Activated T-cell treated with anti-CD3 and anti-CD28 coated beads for 4 hours (primary cell): ENCODE measurements around the gene ETHE1.

ENCODE experiments used
- DNase-seq: peaks from one replicate; pipeline ENCODE4 v3.0.0-alpha.2; 2020

The ETHE1 gene

GRCh38 chr19:43486412-43486811 lies 40.6 kb downstream of the ETHE1 start:
- no peak for DNase-seq

- no peak for DNase-seq
Observed at GRCh38 chr19:43485951-43486350, 41.0 kb downstream of the ETHE1 start.

GRCh38 chr19:43483281-43483680 lies 43.7 kb downstream of the ETHE1 start:
- DNase-seq, result no peak

- DNase-seq, result no peak
Observed at GRCh38 chr19:43482193-43482592, 44.8 kb downstream of the ETHE1 start.

GRCh38 chr19:43481701-43482100 lies 45.3 kb downstream of the ETHE1 start:
- no peak for DNase-seq

- DNase-seq, result no peak
Observed at GRCh38 chr19:43480574-43480973, 46.4 kb downstream of the ETHE1 start.

GRCh38 chr19:43479961-43480561 lies 46.9 kb downstream of the ETHE1 start:
- no peak for DNase-seq

GRCh38 chr19:43479226-43479625 lies 47.8 kb downstream of the ETHE1 start:
- no peak for DNase-seq

GRCh38 chr19:43478323-43478722 lies 48.7 kb downstream of the ETHE1 start:
- DNase-seq, result no peak

- no peak for DNase-seq
Observed at GRCh38 chr19:43476606-43477005, 50.4 kb downstream of the ETHE1 start.

GRCh38 chr19:43474986-43475705 lies 51.9 kb downstream of the ETHE1 start:
- DNase-seq, result peak; percentile 97

GRCh38 chr19:43474487-43474886 lies 52.5 kb downstream of the ETHE1 start:
- DNase-seq, result no peak

- no peak for DNase-seq
Observed at GRCh38 chr19:43471091-43471490, 55.9 kb downstream of the ETHE1 start.

- peak; percentile 38 for DNase-seq
Observed at GRCh38 chr19:43470288-43470687, 56.7 kb downstream of the ETHE1 start.

- no peak for DNase-seq
Observed at GRCh38 chr19:43469160-43469480, 57.9 kb downstream of the ETHE1 start.

GRCh38 chr19:43468354-43469159 lies 58.4 kb downstream of the ETHE1 start:
- DNase-seq, result no peak

GRCh38 chr19:43467730-43468129 lies 59.3 kb downstream of the ETHE1 start:
- DNase-seq, result no peak

GRCh38 chr19:43467276-43467675 lies 59.7 kb downstream of the ETHE1 start:
- DNase-seq, result no peak

GRCh38 chr19:43466793-43467192 lies 60.2 kb downstream of the ETHE1 start:
- no peak for DNase-seq

- DNase-seq, result no peak
Observed at GRCh38 chr19:43465468-43466120, 61.4 kb downstream of the ETHE1 start, which contains the start of gene LYPD3. Gene LYPD3 (minus strand): TSS chr19:43465608. CDS start chr19:43465571, 37 bp downstream.

- DNase-seq, result peak; percentile 70
Observed at GRCh38 chr19:43464134-43464775, 62.7 kb downstream of the ETHE1 start.

- DNase-seq, result peak; percentile 99
Observed at GRCh38 chr19:43463381-43464133, 63.4 kb downstream of the ETHE1 start.
